Hepatic stellate cell (primary cell): ENCODE measurements around the gene KISS1R.

Experiments used
- DNase-seq: peaks from one replicate; pipeline ENCODE4 v3.0.0; 2011; ENCODE audit warnings: low spot score

KISS1R gene

GRCh38 chr19:938233-938923 lies 21.2 kb downstream of the KISS1R start:
- no peak for DNase-seq

- DNase-seq = no peak
Measured at GRCh38 chr19:939439-939838, 22.3 kb downstream of the KISS1R start.

- DNase-seq = no peak
Measured at GRCh38 chr19:939922-940321, 22.8 kb downstream of the KISS1R start.

- DNase-seq = peak; percentile 83
Measured at GRCh38 chr19:940591-941291, 23.6 kb downstream of the KISS1R start.

- DNase-seq = no peak
Measured at GRCh38 chr19:941292-942132, 24.4 kb downstream of the KISS1R start.

GRCh38 chr19:942133-942645 lies 25.1 kb downstream of the KISS1R start:
- DNase-seq = no peak

- no peak for DNase-seq
Measured at GRCh38 chr19:943551-944170, 26.5 kb downstream of the KISS1R start.

GRCh38 chr19:944171-944567 lies 27.0 kb downstream of the KISS1R start:
- DNase-seq = no peak

- no peak for DNase-seq
Measured at GRCh38 chr19:944663-945241, 27.6 kb downstream of the KISS1R start.

GRCh38 chr19:945401-946252 lies 28.5 kb downstream of the KISS1R start:
- DNase-seq = no peak

- no peak for DNase-seq
Measured at GRCh38 chr19:947090-947706, 30.1 kb downstream of the KISS1R start.

GRCh38 chr19:947707-948539 lies 30.8 kb downstream of the KISS1R start:
- DNase-seq = no peak

GRCh38 chr19:948842-949496 lies 31.8 kb downstream of the KISS1R start:
- DNase-seq = no peak

- no peak for DNase-seq
Measured at GRCh38 chr19:950352-951066, 33.4 kb downstream of the KISS1R start.

GRCh38 chr19:952049-952679 lies 35.0 kb downstream of the KISS1R start:
- no peak for DNase-seq

- no peak for DNase-seq
Measured at GRCh38 chr19:952680-953444, 35.7 kb downstream of the KISS1R start.
